ENCODE results near the gene RCL1. TPM values are rescaled to one million over a fixed set of nuclear protein-coding genes. Genes with fewer than 3 reads are reported as not detected.
"Not testable (repeated sequence)": the region's sequence is repeated elsewhere in the genome, so short reads cannot be mapped to it uniquely, and the experiment has no call there.

RCL1 gene
- polyA plus RNA-seq, 3 donors = 2.2 to 3.0 (median 3.0) TPM

DNA sequence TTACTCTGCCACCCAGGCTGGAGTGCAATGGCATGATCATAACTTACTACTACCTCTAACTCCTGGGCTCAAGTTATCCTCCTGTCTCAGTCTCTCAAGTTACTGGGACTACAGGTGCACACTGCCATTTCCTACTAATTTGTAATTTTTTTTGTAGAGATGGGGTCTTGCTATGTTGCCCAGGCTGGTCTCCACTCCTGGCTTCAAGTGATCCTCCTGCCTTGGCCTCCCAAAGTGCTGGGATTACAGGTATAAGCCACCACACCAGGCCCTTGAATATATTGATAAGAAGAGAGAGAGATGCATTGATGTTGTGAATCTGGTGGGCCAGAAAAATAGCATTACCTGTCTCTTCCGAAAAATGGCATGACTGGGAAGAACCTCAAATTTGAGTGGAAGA is 21.0 kb upstream of the RCL1 start:
- Histone ChIP-seq H3K79me2 (ENCODE audit: insufficient read depth, low read length) (no peaks in the 10 kb centered on the region), H3K4me3 (replicated peaks in 1 of 3; ENCODE audit: low read depth in 2 of 3, low read length in 3 of 3) (no peak overlapping the region), H3K27me3 (ENCODE audit: control insufficient read depth in 2 of 2, insufficient read depth in 2 of 2, low read length in 2 of 2) (no peaks in the 10 kb centered on the region), H3K4me1 (ENCODE audit: control insufficient read depth in 1 of 2, insufficient read depth in 2 of 2, low read length in 2 of 2) (no peaks in the 10 kb centered on the region), H2AFZ (ENCODE audit: insufficient read depth, low read depth, low read length, poor library complexity, severe bottlenecking) (no peak overlapping the region), H3K4me2 (replicated peaks; ENCODE audit: extremely low read depth, low read length, poor library complexity, severe bottlenecking) (no peak overlapping the region), H3K27ac (ENCODE audit: low read depth in 1 of 2, low read length in 2 of 2) (no peak overlapping the region), H3K9me3 (replicated peaks in 1 of 2; ENCODE audit: control insufficient read depth in 1 of 2, insufficient read depth in 1 of 2, low read length in 2 of 2) (no peaks in the 10 kb centered on the region), H4K20me1 (ENCODE audit: insufficient read depth, low read length) (no peaks in the 10 kb centered on the region), H3K9ac (ENCODE audit: insufficient read depth, low read length, poor library complexity, severe bottlenecking) (no peak overlapping the region), H3K36me3 (replicated peaks in 1 of 2; ENCODE audit: control insufficient read depth in 1 of 2, insufficient read depth in 2 of 2, low read length in 2 of 2) (no peaks in the 10 kb centered on the region)
- intact Hi-C loops (cut with micrococcal nuclease) = no loop called here
- Mint-ChIP-seq H3K4me3 (no peak overlapping the region), H3K4me1 (no peaks in the 10 kb centered on the region), H3K9me3 (peaks cover 0 to 2% (median 0%) of the 10 kb centered on the region in 7 donors), H3K27me3 (ENCODE audit: low read depth in 3 of 3) (peaks cover 2 to 4% (median 3%) of the 10 kb centered on the region in 3 donors), H3K36me3 (no peaks in the 10 kb centered on the region), H3K27ac (no peak overlapping the region)
- 100% methylated on average over 1 of the region's 1 CpG for WGBS (ENCODE audit: insufficient coverage)
- no peak for DNase-seq
- TF ChIP-seq, protein P1, sequence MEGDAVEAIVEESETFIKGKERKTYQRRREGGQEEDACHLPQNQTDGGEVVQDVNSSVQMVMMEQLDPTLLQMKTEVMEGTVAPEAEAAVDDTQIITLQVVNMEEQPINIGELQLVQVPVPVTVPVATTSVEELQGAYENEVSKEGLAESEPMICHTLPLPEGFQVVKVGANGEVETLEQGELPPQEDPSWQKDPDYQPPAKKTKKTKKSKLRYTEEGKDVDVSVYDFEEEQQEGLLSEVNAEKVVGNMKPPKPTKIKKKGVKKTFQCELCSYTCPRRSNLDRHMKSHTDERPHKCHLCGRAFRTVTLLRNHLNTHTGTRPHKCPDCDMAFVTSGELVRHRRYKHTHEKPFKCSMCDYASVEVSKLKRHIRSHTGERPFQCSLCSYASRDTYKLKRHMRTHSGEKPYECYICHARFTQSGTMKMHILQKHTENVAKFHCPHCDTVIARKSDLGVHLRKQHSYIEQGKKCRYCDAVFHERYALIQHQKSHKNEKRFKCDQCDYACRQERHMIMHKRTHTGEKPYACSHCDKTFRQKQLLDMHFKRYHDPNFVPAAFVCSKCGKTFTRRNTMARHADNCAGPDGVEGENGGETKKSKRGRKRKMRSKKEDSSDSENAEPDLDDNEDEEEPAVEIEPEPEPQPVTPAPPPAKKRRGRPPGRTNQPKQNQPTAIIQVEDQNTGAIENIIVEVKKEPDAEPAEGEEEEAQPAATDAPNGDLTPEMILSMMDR (IDR thresholded peaks at IDR 0.05) = no peak

DNA sequence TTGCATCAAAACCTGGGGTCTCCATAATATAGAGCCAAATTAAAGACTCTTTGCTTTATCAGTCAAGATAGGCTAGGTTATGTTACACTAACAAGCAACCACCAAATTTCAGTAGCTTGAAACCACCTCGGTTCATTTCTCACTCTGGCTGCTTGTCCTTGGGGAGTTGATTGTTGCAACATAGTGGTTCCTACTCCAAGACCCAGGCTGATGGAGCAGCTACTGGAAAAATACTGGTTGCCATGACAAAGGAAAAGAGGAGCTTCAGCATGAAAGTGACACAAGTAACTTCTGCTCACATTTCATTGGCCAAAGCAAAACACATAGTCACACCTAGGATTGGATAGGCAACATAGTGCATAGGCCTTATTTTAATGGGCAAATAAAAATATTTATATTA is 18.5 kb upstream of the RCL1 start:
- DNase-seq = no peak
- WGBS (ENCODE audit: insufficient coverage) = no CpG with 5 or more reads among the region's 1 CpG
- intact Hi-C loops (cut with micrococcal nuclease) = no loop called here

DNA sequence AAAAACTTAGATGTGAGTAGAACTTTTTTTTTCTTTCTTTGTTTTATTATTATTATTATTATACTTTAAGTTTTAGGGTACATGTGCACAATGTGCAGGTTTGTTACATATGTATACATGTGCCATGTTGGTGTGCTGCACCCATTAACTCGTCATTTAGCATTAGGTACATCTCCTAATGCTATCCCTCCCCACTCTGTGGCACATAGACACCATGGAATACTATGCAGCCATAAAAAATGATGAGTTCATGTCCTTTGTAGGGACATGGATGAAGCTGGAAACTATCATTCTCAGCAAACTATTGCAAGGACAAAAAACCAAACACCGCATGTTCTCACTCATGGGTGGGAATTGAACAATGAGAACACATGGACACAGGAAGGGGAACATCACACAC is 17.8 kb upstream of the RCL1 start:
- H3K4me1 ChIP-seq (ENCODE audit: control insufficient read depth in 1 of 2, insufficient read depth in 2 of 2, low read length in 2 of 2); H3K9ac ChIP-seq (ENCODE audit: insufficient read depth, low read length, poor library complexity, severe bottlenecking); H3K4me3 ChIP-seq (replicated peaks in 1 of 3; ENCODE audit: low read depth in 2 of 3, low read length in 3 of 3); H3K36me3 ChIP-seq (replicated peaks in 1 of 2; ENCODE audit: control insufficient read depth in 1 of 2, insufficient read depth in 2 of 2, low read length in 2 of 2); H3K27ac ChIP-seq (ENCODE audit: low read depth in 1 of 2, low read length in 2 of 2); H4K20me1 ChIP-seq (ENCODE audit: insufficient read depth, low read length); H2AFZ ChIP-seq (ENCODE audit: insufficient read depth, low read depth, low read length, poor library complexity, severe bottlenecking); H3K27ac Mint-ChIP-seq; intact Hi-C loops (cut with micrococcal nuclease); H3K4me3 Mint-ChIP-seq; H3K9me3 Mint-ChIP-seq; H3K27me3 ChIP-seq (ENCODE audit: control insufficient read depth in 2 of 2, insufficient read depth in 2 of 2, low read length in 2 of 2); H3K79me2 ChIP-seq (ENCODE audit: insufficient read depth, low read length); H3K27me3 Mint-ChIP-seq (ENCODE audit: low read depth in 3 of 3); DNase-seq; H3K9me3 ChIP-seq (replicated peaks in 1 of 2; ENCODE audit: control insufficient read depth in 1 of 2, insufficient read depth in 1 of 2, low read length in 2 of 2); H3K4me2 ChIP-seq (replicated peaks; ENCODE audit: extremely low read depth, low read length, poor library complexity, severe bottlenecking); H3K4me1 Mint-ChIP-seq; H3K36me3 Mint-ChIP-seq: not testable (repeated sequence)
- no CpG with 5 or more reads among the region's 2 CpGs for WGBS (ENCODE audit: insufficient coverage)

More for the DNA sequence above, 18.5 kb upstream of the RCL1 start:
- H3K4me1 ChIP-seq (ENCODE audit: control insufficient read depth in 1 of 2, insufficient read depth in 2 of 2, low read length in 2 of 2) = no peaks in the 10 kb centered on the region
- no peak overlapping the region for H3K4me3 ChIP-seq (replicated peaks in 1 of 3; ENCODE audit: low read depth in 2 of 3, low read length in 3 of 3)
- no peaks in the 10 kb centered on the region for H4K20me1 ChIP-seq (ENCODE audit: insufficient read depth, low read length)
- TF ChIP-seq, protein P1 (IDR thresholded peaks at IDR 0.05) = no peak
- Mint-ChIP-seq H3K4me1 (no peaks in the 10 kb centered on the region), H3K36me3 (no peaks in the 10 kb centered on the region), H3K27me3 (ENCODE audit: low read depth in 3 of 3) (peaks cover 4 to 5% (median 4%) of the 10 kb centered on the region in 3 donors), H3K9me3 (no peaks in the 10 kb centered on the region), H3K4me3 (no peak overlapping the region), H3K27ac (no peak overlapping the region)
- no peak overlapping the region for H3K4me2 ChIP-seq (replicated peaks; ENCODE audit: extremely low read depth, low read length, poor library complexity, severe bottlenecking)
- no peaks in the 10 kb centered on the region for H3K27me3 ChIP-seq (ENCODE audit: control insufficient read depth in 2 of 2, insufficient read depth in 2 of 2, low read length in 2 of 2)
- H3K36me3 ChIP-seq (replicated peaks in 1 of 2; ENCODE audit: control insufficient read depth in 1 of 2, insufficient read depth in 2 of 2, low read length in 2 of 2) = no peaks in the 10 kb centered on the region
- no peaks in the 10 kb centered on the region for H3K9me3 ChIP-seq (replicated peaks in 1 of 2; ENCODE audit: control insufficient read depth in 1 of 2, insufficient read depth in 1 of 2, low read length in 2 of 2)
- no peak overlapping the region for H3K27ac ChIP-seq (ENCODE audit: low read depth in 1 of 2, low read length in 2 of 2)
- H2AFZ ChIP-seq (ENCODE audit: insufficient read depth, low read depth, low read length, poor library complexity, severe bottlenecking) = no peak overlapping the region
- H3K79me2 ChIP-seq (ENCODE audit: insufficient read depth, low read length) = no peaks in the 10 kb centered on the region
- no peak overlapping the region for H3K9ac ChIP-seq (ENCODE audit: insufficient read depth, low read length, poor library complexity, severe bottlenecking)
